Mesodermal cell (in vitro differentiated cells): ENCODE results near the gene PTGER3.
"Not testable (repeated sequence)": the region's sequence is repeated elsewhere in the genome, so short reads cannot be mapped to it uniquely, and the experiment has no call there.

Experiments used
- H3K27ac ChIP-seq: 2 replicates; pipeline ENCODE4 v1.7.0; 2013; ENCODE audit warnings: mild to moderate bottlenecking, low read depth, low read length, moderate library complexity; ENCODE audit not compliant: severe bottlenecking
- H3K36me3 ChIP-seq: 2 replicates; pipeline ENCODE4 v1.7.1; 2013; ENCODE audit warnings: mild to moderate bottlenecking, low read length, moderate library complexity; ENCODE audit not compliant: control insufficient read depth, insufficient read depth
- H3K4me1 ChIP-seq: one replicate; pipeline ENCODE4 v1.7.1; 2013; ENCODE audit warnings: mild to moderate bottlenecking, low read length; ENCODE audit not compliant: insufficient read depth, control insufficient read depth, poor library complexity, severe bottlenecking
- H3K4me3 ChIP-seq: 2 replicates; pipeline ENCODE4 v1.7.0; 2013; ENCODE audit warnings: low read length, control low read depth, mild to moderate bottlenecking; ENCODE audit not compliant: insufficient read depth, poor library complexity, severe bottlenecking; ENCODE audit errors: extremely low read depth
- H3K9me3 ChIP-seq: 2 replicates; pipeline ENCODE4 v1.7.1; 2013; ENCODE audit warnings: mild to moderate bottlenecking, low read length, moderate library complexity; ENCODE audit not compliant: control insufficient read depth
- WGBS, 2 experiments: methylation state at CpG; one replicate each; pipeline ENCODE4 v1.1.5; 2013; ENCODE audit warnings: missing lambda C conversion rate in 2 of 2; ENCODE audit not compliant: insufficient coverage in 2 of 2; 5-methylcytosine and 5-hydroxymethylcytosine counted together

PTGER3 gene

DNA sequence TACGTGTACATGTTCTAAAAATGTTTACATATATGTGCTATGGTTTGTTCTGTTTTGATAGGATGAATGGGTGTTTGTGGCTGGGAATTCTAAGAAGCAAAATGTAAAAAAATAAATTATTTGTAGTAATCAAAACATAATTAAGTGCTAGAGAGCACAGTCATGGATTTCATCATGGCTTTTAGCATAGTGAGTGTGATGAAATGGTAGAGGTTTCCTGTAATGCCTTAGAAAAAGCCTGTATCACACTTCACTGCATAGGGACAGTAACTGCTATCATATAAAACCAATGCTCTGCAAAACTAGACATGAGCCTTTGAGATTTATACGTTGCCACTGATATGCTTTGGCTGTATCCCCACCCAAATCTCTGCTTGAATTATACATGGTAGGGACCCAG lies 99.8 kb downstream of the PTGER3 start:
- Histone ChIP-seq H3K27ac (no peak overlapping the region), H3K4me3 (no peak overlapping the region), H3K4me1 (no peaks in the 10 kb centered on the region), H3K36me3 (no peaks in the 10 kb centered on the region), H3K9me3 (no peaks in the 10 kb centered on the region)
- whole genome bisulfite sequencing, 2 experiments: 83% methylated on average over 1 of the region's 2 CpGs; no CpG with 5 or more reads in 1 of the 2 experiments

DNA sequence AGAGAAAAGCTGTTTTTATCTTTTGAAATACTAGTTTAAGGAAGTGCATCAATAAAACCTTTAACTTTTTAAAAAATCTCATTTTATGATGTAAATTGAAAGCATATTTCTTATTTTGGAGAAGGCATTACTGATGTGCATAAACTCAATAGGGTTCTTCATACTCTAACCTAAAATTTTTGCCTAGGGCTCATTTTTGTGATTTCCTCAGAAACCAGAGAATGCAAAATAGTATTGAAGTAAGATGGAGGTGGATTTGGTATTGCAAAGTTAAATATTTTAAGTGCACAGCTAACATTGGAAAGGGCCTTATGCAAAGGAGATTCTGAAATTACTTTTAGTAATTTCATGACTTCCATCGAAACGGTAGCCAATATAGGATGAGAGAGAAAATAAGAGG lies 101.9 kb downstream of the PTGER3 start:
- whole genome bisulfite sequencing, 2 experiments: 100% methylated on average over 1 to 2 of the region's 2 CpGs
- Histone ChIP-seq H3K36me3 (no peaks in the 10 kb centered on the region), H3K4me3 (no peak overlapping the region), H3K9me3 (no peaks in the 10 kb centered on the region), H3K4me1 (no peaks in the 10 kb centered on the region), H3K27ac (no peak overlapping the region)

DNA sequence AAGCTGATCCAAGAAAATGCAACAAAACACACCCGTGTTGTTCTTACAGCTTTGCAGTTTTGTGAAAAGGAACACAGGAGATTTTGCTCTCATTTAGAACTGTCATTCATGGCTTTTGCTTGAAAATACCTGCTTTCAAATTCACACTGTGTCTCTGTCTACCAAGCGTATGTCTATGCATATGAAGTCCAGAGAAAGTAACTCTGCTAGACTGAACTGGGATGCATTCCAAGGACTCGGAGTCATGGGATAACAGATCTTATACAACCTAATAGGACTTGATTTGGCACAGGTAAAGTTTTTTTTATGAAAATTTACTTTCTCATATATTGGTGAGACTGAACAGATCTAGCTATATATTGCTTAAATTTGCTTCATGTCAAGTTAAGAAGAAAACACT lies 102.4 kb downstream of the PTGER3 start:
- H3K4me1 ChIP-seq: no peaks in the 10 kb centered on the region
- H3K9me3 ChIP-seq: no peaks in the 10 kb centered on the region
- H3K27ac ChIP-seq: no peak overlapping the region
- WGBS, 2 experiments: 87 to 100% methylated on average over 2 to 3 of the region's 3 CpGs
- no peak overlapping the region for H3K4me3 ChIP-seq
- H3K36me3 ChIP-seq: no peaks in the 10 kb centered on the region

DNA sequence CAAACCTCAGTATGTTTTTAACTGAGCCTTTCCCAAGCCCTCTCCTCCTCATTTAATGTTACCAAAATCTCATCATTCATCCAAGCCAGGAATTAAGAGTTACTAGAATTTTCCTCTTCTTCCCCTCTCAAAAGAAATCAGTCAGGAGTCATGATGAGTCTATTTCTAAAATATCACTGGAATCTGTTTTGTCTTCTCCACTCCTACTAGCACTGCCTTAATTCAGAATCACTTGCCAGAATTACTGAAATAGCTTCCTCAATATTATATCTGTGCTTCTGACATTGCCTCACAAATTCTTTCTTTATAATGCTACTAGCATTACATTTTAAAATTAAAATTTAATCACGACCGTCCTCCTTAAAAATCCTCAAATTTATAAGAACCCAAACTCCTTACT lies 106.1 kb downstream of the PTGER3 start:
- H3K36me3 ChIP-seq: no peaks in the 10 kb centered on the region
- H3K27ac ChIP-seq: no peak overlapping the region
- H3K4me3 ChIP-seq: no peak overlapping the region
- no peaks in the 10 kb centered on the region for H3K4me1 ChIP-seq
- H3K9me3 ChIP-seq: no peaks in the 10 kb centered on the region
- WGBS, 2 experiments: 58 to 83% methylated on average over 2 of the region's 2 CpGs

DNA sequence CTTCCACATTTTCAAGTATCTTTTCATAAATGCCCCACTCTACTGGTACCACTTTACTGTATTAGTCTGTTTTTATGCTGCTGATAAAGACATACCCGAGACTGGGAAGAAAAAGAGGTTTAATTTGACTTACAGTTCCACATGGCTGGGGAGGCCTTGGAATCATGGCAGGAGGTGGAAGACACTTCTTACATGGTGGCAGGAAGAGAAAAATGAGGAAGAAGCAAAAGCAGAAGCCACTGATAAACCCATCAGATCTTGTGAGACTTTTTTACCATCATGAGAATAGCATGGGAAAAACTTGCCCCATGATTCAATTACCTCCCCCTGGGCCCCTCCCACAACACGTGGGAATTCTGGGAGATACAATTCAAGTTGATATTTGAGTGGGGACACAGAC lies 107.2 kb downstream of the PTGER3 start:
- not testable (repeated sequence) for H3K9me3 ChIP-seq, H3K27ac ChIP-seq, H3K4me3 ChIP-seq, H3K4me1 ChIP-seq, H3K36me3 ChIP-seq
- 71% methylated on average over 1 of the region's 2 CpGs; no CpG with 5 or more reads in 1 of the 2 experiments for WGBS, 2 experiments

DNA sequence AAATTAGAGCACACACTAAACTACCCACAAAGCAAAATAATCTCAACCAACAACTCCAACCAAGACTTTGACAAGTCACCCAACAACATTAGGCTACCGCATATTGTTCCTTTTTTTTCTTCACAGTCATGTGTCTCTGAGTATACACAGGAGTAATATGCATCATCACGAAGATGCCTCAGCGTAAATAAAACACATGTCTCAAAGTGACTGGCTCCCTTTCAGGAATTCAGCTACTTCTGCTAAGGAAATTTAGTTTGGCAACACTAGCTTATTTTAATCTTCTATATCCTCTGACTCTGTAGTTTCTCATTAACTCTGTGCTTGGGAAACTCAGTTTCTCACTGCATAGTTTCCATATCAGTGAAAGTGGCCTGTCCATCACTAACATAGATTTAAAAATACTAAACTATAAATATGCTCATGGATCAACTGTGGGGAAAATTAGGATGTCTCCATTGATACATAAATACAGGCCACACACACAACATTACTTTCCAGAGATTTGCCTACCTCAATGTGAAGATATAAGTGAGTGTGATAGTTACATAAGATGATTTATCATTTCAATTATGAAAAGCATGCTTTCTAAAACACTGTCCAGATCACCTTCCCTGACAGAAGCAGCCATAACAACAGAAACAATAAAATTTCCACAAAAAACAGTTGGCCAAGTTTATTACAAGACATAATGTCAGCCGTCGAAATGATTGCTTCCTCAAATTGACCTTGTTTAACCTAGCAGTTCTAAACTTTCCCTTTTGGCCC lies 113.2 kb downstream of the PTGER3 start:
- Histone ChIP-seq H3K9me3 (no peaks in the 10 kb centered on the region), H3K36me3 (no peaks in the 10 kb centered on the region), H3K4me3 (no peak overlapping the region), H3K4me1 (no peaks in the 10 kb centered on the region), H3K27ac (no peak overlapping the region)
- 92 to 93% methylated on average over 3 to 5 of the region's 5 CpGs for WGBS, 2 experiments

DNA sequence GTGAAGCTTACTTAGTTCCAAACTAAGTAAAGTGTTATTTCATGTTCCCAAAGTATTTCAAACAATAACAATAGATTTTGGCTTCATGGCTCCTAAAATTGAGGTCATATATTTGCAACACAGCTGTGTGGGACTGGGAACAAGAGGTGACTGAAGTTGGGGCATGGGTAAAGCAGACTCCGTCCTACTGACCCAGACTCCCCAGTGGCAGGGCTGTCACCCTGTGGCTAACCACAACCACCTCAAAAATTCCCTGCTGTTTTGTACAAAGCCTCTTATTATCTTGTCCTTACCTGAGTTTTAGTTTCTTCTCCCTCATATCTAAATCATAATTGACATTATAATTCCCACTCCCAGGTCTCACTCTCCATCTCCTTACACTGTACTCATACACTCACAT lies 117.6 kb downstream of the PTGER3 start:
- no peaks in the 10 kb centered on the region for H3K9me3 ChIP-seq
- H3K36me3 ChIP-seq: no peaks in the 10 kb centered on the region
- 100% methylated on average over 1 of the region's 1 CpG; no CpG with 5 or more reads in 1 of the 2 experiments for WGBS, 2 experiments
- H3K27ac ChIP-seq: no peak overlapping the region
- no peak overlapping the region for H3K4me3 ChIP-seq
- no peaks in the 10 kb centered on the region for H3K4me1 ChIP-seq

DNA sequence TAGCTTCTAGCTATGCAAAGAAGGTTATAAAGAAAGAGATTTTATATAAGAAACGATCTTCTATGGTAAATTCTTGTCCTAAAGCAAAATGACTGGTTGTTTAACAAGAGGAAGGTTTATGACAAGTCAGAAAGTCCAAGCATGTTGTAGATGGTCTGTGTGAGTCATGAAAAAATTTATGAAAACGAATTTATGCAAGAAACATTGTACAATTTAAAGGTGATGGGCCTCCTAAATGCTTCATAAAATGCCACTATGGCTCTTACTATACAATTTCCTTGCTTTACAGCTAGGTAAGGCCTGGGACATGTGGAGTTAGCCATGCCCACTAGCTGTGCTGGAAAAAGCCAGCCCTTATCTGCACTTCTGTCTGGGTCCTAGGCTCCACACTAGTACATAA lies 125.4 kb downstream of the PTGER3 start:
- Histone ChIP-seq H3K4me3 (no peak overlapping the region), H3K27ac (no peak overlapping the region), H3K4me1 (no peaks in the 10 kb centered on the region), H3K36me3 (no peaks in the 10 kb centered on the region), H3K9me3 (peaks cover 12% of the 10 kb centered on the region)
- 78 to 80% methylated on average over 1 of the region's 2 CpGs for whole genome bisulfite sequencing, 2 experiments
